ENCODE measurements around the gene EME1.

Gene EME1

DNA sequence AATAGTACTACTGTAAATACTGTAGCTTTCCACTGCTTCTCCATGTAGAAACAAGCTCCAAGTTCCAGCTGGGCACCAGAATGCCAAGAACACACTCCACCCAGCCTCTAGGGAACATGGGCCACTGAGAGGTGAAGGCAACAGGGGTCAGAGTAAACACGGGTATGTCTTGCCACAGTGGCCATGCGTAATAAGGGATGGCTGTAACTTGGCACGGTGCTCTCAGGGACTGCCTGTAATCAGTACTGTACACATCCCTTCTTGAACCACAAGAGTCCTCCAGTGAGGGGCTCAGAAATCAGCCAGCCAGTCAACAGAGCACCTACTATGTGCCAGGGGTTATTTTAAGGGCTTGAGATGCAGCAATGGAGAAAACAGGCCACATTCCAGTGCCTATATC lies 13.5 kb downstream of the EME1 start:
- no peak overlapping the region for H3K9ac ChIP-seq (ENCODE audit: insufficient read length)
- no peak overlapping the region for H3K27ac ChIP-seq
- peaks cover 96% of the 10 kb centered on the region for H3K36me3 ChIP-seq (ENCODE audit: insufficient read depth, low read length)
- DNase-seq (ENCODE audit: low read depth, low spot score), result no peak
- TF ChIP-seq POLR2AphosphoS5 (IDR thresholded peaks at IDR 0.05; ENCODE audit: borderline replicate concordance, low read depth, low read length) (no peak), EZH2 (IDR thresholded peaks at IDR 0.05) (no peak), FOXP2 (optimal IDR thresholded peaks at IDR 0.05; ENCODE audit: control extremely low read depth, extremely low read length, insufficient read depth) (no peak)
- H3K4me3 ChIP-seq, result no peak overlapping the region
- no peaks in the 10 kb centered on the region for H3K9me3 ChIP-seq (ENCODE audit: low read depth, low read length)

DNA sequence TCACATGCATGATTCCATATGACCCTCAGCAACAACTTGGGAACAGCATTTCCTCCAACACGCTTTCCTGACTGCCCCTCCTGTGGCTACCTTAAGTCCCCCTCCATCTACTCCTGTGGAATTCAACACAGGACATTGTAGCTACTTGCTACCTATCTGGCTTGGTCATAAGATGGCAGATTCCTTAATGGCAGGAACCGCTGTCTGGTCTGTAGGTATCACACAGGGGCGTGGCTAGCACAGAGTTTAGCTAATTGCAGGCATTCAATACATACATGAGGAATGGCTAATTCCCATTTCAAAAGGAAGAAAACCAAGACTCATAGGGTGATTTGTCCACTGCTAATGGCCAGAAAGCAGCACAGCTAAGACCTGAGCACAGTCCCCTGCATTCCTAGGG lies 15.7 kb downstream of the EME1 start:
- Histone ChIP-seq H3K9me3 (ENCODE audit: low read depth, low read length) (no peaks in the 10 kb centered on the region), H3K9ac (ENCODE audit: insufficient read length) (no peak overlapping the region), H3K27ac (no peak overlapping the region), H3K4me3 (no peak overlapping the region), H3K36me3 (ENCODE audit: insufficient read depth, low read length) (peaks cover 96% of the 10 kb centered on the region)
- no peak for DNase-seq (ENCODE audit: low read depth, low spot score)
- TF ChIP-seq EZH2 (IDR thresholded peaks at IDR 0.05) (no peak), POLR2AphosphoS5 (IDR thresholded peaks at IDR 0.05; ENCODE audit: borderline replicate concordance, low read depth, low read length) (no peak), FOXP2 (optimal IDR thresholded peaks at IDR 0.05; ENCODE audit: control extremely low read depth, extremely low read length, insufficient read depth) (no peak)

DNA sequence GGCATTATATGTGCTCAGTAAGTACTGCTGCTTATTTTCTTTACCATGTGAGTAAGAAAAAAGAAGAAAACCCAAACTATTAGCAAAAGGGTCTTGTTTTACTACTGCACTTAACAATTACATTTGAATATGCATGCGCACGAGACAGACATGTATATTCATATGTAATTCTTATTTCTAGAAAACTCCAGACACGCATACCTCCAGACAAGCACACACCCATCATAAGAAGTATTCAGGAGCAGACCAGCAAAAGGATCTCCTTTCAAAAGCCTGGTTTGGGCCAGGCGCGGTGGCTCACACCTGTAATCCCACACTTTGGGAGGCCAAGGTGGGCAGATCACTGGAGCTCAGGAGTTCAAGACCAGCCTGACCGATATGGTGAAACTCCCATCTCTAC lies 16.5 kb downstream of the EME1 start:
- H3K4me3 ChIP-seq, result no peak overlapping the region
- H3K9me3 ChIP-seq (ENCODE audit: low read depth, low read length), result no peaks in the 10 kb centered on the region
- TF ChIP-seq POLR2AphosphoS5 (IDR thresholded peaks at IDR 0.05; ENCODE audit: borderline replicate concordance, low read depth, low read length) (no peak), FOXP2 (optimal IDR thresholded peaks at IDR 0.05; ENCODE audit: control extremely low read depth, extremely low read length, insufficient read depth) (no peak), EZH2 (IDR thresholded peaks at IDR 0.05) (no peak)
- DNase-seq (ENCODE audit: low read depth, low spot score), result no peak
- H3K36me3 ChIP-seq (ENCODE audit: insufficient read depth, low read length), result peaks cover 98% of the 10 kb centered on the region
- H3K27ac ChIP-seq, result no peak overlapping the region
- no peak overlapping the region for H3K9ac ChIP-seq (ENCODE audit: insufficient read length)

DNA sequence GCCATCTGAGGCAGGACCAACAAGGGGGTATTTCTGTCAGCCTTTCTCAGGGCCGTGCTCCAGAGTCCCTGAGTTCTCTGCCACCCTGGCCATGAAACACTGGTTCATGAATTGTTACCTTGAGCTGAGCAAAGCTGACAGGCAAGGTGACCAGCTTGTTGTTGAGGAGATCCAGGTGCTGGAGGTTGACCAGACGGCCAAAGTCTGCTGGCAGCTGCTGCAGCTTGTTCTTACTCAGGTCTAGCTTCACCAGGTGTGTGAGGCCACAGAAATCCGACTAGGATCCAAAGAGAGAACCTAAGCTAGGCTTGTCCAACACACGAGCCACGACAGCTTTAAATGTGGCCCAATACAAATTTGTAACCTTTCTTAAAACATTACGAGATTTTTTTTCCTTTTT lies 19.6 kb downstream of the EME1 start:
- Histone ChIP-seq H3K27ac (no peak overlapping the region), H3K9me3 (ENCODE audit: low read depth, low read length) (no peaks in the 10 kb centered on the region), H3K36me3 (ENCODE audit: insufficient read depth, low read length) (peaks cover 77% of the 10 kb centered on the region), H3K9ac (ENCODE audit: insufficient read length) (no peak overlapping the region), H3K4me3 (no peak overlapping the region)
- no peak for DNase-seq (ENCODE audit: low read depth, low spot score)
- no peak for TF ChIP-seq EZH2 (IDR thresholded peaks at IDR 0.05)

DNA sequence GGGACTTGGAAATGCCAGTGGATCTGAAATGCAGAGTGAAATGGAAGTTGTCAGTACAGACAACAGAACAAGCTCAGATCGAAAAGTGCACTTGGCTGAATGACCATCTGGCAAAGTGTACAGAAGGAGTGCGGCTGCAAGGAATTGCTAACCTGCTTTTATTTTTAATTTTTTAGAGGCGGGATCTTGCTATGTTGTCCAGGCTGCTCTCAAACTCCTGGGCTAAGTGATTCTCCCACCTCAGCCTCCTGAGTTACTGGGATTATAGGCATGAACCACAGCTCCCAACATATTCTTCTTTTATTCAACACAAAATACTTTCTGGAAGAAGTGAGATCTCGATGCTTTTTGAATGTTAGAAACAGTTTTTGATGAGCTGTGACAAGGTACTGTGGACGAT lies 20.7 kb downstream of the EME1 start:
- DNase-seq (ENCODE audit: low read depth, low spot score), result no peak
- Histone ChIP-seq H3K9me3 (ENCODE audit: low read depth, low read length) (no peaks in the 10 kb centered on the region), H3K9ac (ENCODE audit: insufficient read length) (no peak overlapping the region), H3K4me3 (no peak overlapping the region), H3K27ac (no peak overlapping the region), H3K36me3 (ENCODE audit: insufficient read depth, low read length) (peaks cover 66% of the 10 kb centered on the region)
- TF ChIP-seq POLR2AphosphoS5 (IDR thresholded peaks at IDR 0.05; ENCODE audit: borderline replicate concordance, low read depth, low read length), result no peak
- TF ChIP-seq FOXP2 (optimal IDR thresholded peaks at IDR 0.05; ENCODE audit: control extremely low read depth, extremely low read length, insufficient read depth), result no peak

DNA sequence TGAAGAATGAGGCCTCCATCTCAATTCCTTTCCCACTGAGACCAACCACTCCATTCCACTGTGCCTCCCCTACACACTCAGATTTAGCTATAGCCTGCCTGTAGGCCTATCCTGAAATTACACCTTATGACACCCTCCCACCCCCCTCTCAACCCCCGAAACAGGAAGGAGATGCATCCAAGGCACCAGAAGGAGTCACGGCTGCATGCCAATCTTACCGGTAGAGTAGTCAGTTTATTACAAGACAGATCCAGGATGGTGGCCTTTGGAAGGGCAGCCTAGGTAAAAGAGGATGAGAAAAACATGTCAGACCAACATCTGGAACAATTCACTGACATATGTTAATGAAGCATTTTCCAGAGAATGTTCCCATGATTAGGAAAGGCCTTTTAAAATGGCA lies 21.7 kb downstream of the EME1 start:
- Histone ChIP-seq H3K36me3 (ENCODE audit: insufficient read depth, low read length) (peaks cover 56% of the 10 kb centered on the region), H3K9ac (ENCODE audit: insufficient read length) (no peak overlapping the region), H3K4me3 (no peak overlapping the region), H3K9me3 (ENCODE audit: low read depth, low read length) (no peaks in the 10 kb centered on the region), H3K27ac (no peak overlapping the region)
- TF ChIP-seq EZH2 (IDR thresholded peaks at IDR 0.05) (no peak), FOXP2 (optimal IDR thresholded peaks at IDR 0.05; ENCODE audit: control extremely low read depth, extremely low read length, insufficient read depth) (no peak), POLR2AphosphoS5 (IDR thresholded peaks at IDR 0.05; ENCODE audit: borderline replicate concordance, low read depth, low read length) (no peak)
- no peak for DNase-seq (ENCODE audit: low read depth, low spot score)

DNA sequence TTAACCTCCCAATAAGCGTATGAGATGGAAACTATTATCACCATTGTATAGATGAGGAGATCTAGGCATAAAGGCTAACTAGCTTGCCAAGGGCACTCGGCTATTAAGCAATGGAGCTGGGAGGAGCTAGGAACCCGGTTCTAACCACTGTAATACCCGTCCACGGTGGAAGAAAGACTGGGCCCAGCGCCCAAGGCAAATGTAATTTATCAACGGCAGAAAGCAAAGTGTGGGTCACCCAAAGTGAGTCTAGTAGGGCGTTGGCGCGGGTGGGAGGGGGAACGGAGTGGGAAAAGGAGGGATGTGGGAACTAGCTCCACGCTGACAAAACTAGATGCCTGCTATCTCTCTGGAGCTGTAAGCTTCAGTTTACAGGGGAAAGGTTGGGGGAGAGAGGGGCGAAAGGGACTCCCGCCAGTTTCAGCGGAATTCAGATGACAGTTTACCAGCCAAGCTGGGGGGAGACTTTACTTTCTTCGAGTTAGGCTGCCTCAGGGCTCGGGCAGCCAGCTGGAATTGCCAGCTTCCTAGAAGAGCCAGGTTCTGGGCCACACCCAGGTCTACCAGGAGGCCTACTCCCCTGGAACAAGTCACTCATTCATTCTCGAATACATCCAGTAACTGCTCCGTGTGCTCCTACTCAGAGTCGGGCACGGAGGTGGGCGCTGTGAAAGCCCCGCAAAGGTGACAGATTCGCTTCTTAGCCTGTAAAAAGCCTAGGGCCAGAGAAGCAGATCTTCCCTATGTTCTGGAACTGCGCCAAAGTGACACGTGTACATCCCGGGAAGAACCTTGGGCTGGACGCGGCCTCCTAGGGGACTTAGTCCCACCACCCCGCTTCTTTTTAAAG lies 23.5 kb downstream of the EME1 start:
- Histone ChIP-seq H3K9me3 (ENCODE audit: low read depth, low read length) (no peaks in the 10 kb centered on the region), H3K4me3 (peak overlapping the region; percentile 91), H3K27ac (no peak overlapping the region), H3K9ac (ENCODE audit: insufficient read length) (peak overlapping the region; percentile 85), H3K36me3 (ENCODE audit: insufficient read depth, low read length) (peaks cover 40% of the 10 kb centered on the region)
- no peak for DNase-seq (ENCODE audit: low read depth, low spot score)
- TF ChIP-seq EZH2 (IDR thresholded peaks at IDR 0.05) (no peak), FOXP2 (optimal IDR thresholded peaks at IDR 0.05; ENCODE audit: control extremely low read depth, extremely low read length, insufficient read depth) (no peak), POLR2AphosphoS5 (IDR thresholded peaks at IDR 0.05; ENCODE audit: borderline replicate concordance, low read depth, low read length) (no peak)

DNA sequence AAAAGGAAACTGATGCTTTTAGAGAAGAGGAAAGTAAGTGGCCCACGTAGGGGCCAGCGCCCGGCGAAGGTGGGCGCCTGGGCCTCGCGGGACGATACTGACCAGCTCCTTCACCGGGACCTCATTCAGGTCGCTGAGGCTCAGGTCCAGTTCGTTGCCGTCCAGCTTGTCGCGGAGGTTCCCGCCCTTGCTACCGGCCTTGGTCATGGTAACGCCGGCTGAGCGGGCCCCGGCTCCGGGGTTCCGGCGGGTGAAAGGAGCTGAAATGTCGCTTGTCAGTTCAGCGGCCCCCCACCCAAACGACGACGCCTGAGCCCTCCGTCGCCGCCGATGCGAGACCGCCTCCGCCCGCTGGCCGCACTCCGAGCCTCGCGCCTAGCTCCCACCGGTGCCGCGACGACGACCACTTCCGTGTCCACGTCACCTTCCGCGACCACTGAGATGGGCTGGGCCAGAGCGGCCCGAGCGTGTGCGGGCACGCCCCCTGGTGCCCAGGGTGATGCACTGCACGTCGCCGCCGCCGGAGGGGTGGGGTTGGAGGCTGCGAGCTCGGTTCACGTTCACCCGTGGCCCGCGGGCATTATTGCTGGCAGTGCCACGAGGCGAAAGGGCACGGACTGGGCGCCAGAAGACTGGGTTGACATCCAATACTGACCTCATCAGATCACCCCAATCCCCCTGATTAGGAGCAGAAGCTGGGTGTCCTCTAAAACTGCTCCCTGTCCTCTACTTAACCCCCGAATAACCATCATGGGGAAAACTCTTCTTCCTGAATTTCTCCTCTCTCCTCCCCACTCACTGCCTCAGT lies 24.3 kb downstream of the EME1 start, which contains the start of gene LRRC59:
Gene LRRC59, minus strand, starts transcription at position 413 of the 808 bp plus-strand sequence. Its CDS starts 206 bp downstream, at position 207.
- peak; percentile 72 for TF ChIP-seq FOXP2 (optimal IDR thresholded peaks at IDR 0.05; ENCODE audit: control extremely low read depth, extremely low read length, insufficient read depth)
- no peak for TF ChIP-seq EZH2 (IDR thresholded peaks at IDR 0.05)
- peak; percentile 87 for TF ChIP-seq POLR2AphosphoS5 (IDR thresholded peaks at IDR 0.05; ENCODE audit: borderline replicate concordance, low read depth, low read length)
- peak within 1 kb of the TSS; percentile 91 for H3K4me3 ChIP-seq
- H3K9ac ChIP-seq (ENCODE audit: insufficient read length), result peak within 1 kb of the TSS; percentile 85
- no peaks in the 10 kb centered on the region for H3K9me3 ChIP-seq (ENCODE audit: low read depth, low read length)
- no peak within 1 kb of the TSS for H3K27ac ChIP-seq
- H3K36me3 ChIP-seq (ENCODE audit: insufficient read depth, low read length), result peaks cover 32% of the 10 kb centered on the region
- no peak for DNase-seq (ENCODE audit: low read depth, low spot score)
